Endothelial cell of umbilical vein (primary cell): Measurements from ENCODE around the gene RGPD6. TPM values are rescaled to one million over a fixed set of nuclear protein-coding genes. Genes with fewer than 3 reads are reported as not detected.
"Not testable (repeated sequence)": the region's sequence is repeated elsewhere in the genome, so short reads cannot be mapped to it uniquely, and the experiment has no call there.

Experiments used
- BruUV-seq: library from RNA; stranded (reverse); fragments of 400-500 nt; replicated peaks from 2 replicates; lab custom pipeline; 2021; lab: Mats Ljungman, UMichigan
- CTCF ChIA-PET: fragments of 300-600, 350-600 bp; sonication (Branson Sonifier 250); formaldehyde crosslinking; loops from one replicate; lab custom pipeline; 2021; ENCODE audit warnings: antibody characterized with exemption, inconsistent platforms; lab: Charles Lee
- POLR2A ChIA-PET: fragments of 300-600, 350-600 bp; sonication (Branson Sonifier 250); formaldehyde crosslinking; loops from one replicate; lab custom pipeline; 2021; ENCODE audit warnings: antibody characterized with exemption, inconsistent platforms; lab: Charles Lee
- DNase-seq: peaks from one replicate; pipeline ENCODE4 v3.0.0-alpha.2; 2011; ENCODE audit warnings: low read depth, low spot score
- FAIRE-seq: peaks from 2 replicates; lab custom pipeline; 2011; peaks lifted over from hg19 to GRCh38; lab: Jason Lieb, UNC
- H2AFZ ChIP-seq: 2 replicates; pipeline ENCODE4 v1.6.0; 2012; ENCODE audit warnings: low read depth, low read length, control low read depth, inconsistent platforms
- H3K27ac ChIP-seq: 2 replicates; pipeline ENCODE4 v1.5.1; 2011; ENCODE audit warnings: low read depth, mild to moderate bottlenecking, control low read depth, low read length, moderate library complexity; ENCODE audit not compliant: insufficient read depth
- H3K27me3 ChIP-seq, 2 experiments: 2 replicates each; pipeline versions ENCODE4 v1.6.0 to v1.6.1; 2011; ENCODE audit warnings: low read length in 2 of 2, mixed read lengths in 1 of 2; ENCODE audit not compliant: control insufficient read depth in 2 of 2, insufficient read depth in 2 of 2
- H3K36me3 ChIP-seq, 2 experiments: 2 replicates in 1 of 2; 3 replicates in 1 of 2; pipeline ENCODE4 v1.5.1; 2011; ENCODE audit warnings: low read length in 2 of 2, mild to moderate bottlenecking in 1 of 2, moderate library complexity in 1 of 2; ENCODE audit not compliant: control insufficient read depth in 2 of 2, insufficient read depth in 2 of 2; ENCODE audit errors: extremely low read depth in 1 of 2
- H3K4me1 ChIP-seq: 3 replicates; pipeline ENCODE4 v1.5.1; 2011; ENCODE audit warnings: mild to moderate bottlenecking, low read length; ENCODE audit not compliant: control insufficient read depth, insufficient read depth; ENCODE audit errors: extremely low read depth
- H3K4me2 ChIP-seq: 2 replicates; pipeline ENCODE4 v1.6.1; 2011; ENCODE audit warnings: low read length, control low read depth, mixed read lengths; ENCODE audit not compliant: insufficient read depth
- H3K4me3 ChIP-seq, 3 experiments: fragments of 200-600 bp in 1 of 3; sonication (generic), shearing (Covaris generic) in 1 of 3; replicated peaks in 1 of 3; 2 replicates each; pipeline ENCODE4 v1.5.1; 2011 to 2016; ENCODE audit warnings: control low read depth in 3 of 3, low read length in 3 of 3, mild to moderate bottlenecking in 2 of 3, inconsistent platforms in 1 of 3, low read depth in 1 of 3, moderate library complexity in 1 of 3; ENCODE audit not compliant: insufficient read depth in 1 of 3
- H3K79me2 ChIP-seq: 2 replicates; pipeline ENCODE4 v1.6.0; 2012; ENCODE audit warnings: low read length, inconsistent platforms; ENCODE audit not compliant: control insufficient read depth, insufficient read depth
- H3K9ac ChIP-seq: replicated peaks from 2 replicates; pipeline ENCODE3; 2011; ENCODE audit warnings: low read length, control low read depth; ENCODE audit not compliant: insufficient read depth; ENCODE audit errors: extremely low read depth
- H3K9me1 ChIP-seq: replicated peaks from 3 replicates; pipeline ENCODE4 v1.6.0; 2011; ENCODE audit warnings: mild to moderate bottlenecking, low read length; ENCODE audit not compliant: control insufficient read depth, insufficient read depth; ENCODE audit errors: extremely low read depth
- H3K9me3 ChIP-seq: replicated peaks from 2 replicates; pipeline ENCODE4 v1.5.1; 2012; ENCODE audit warnings: low read length, inconsistent platforms; ENCODE audit not compliant: control insufficient read depth, insufficient read depth
- H4K20me1 ChIP-seq: replicated peaks from 2 replicates; pipeline ENCODE3; 2011; ENCODE audit warnings: mild to moderate bottlenecking, low read length; ENCODE audit not compliant: control insufficient read depth, insufficient read depth; ENCODE audit errors: extremely low read depth
- dilution Hi-C: fragments of 300-500 bp; cut with MboI; formaldehyde crosslinking; loops from one replicate; pipeline ENCODE4 v1.15.0; 2019; ENCODE audit warnings: low sequenced_read_pairs; ENCODE audit not compliant: extremely low pct_ligation_motif_present
- intact Hi-C: fragments of 100-400 bp; cut with micrococcal nuclease; formaldehyde crosslinking; loops from one replicate; pipeline ENCODE4 v1.10.0; 2022
- polyA plus RNA-seq, 4 experiments: library from polyadenylated mRNA; depleted of rRNA in 3 of 4; stranded (reverse) in 3 of 4; unstranded in 1 of 4; fragments of >200 nt; gene quantifications; 2 replicates each; pipeline versions ENCODE4 v1.2.1 to v1.2.3, GENCODE V29; 2011 to 2012; ENCODE audit warnings: missing spikeins in 1 of 4
- total RNA-seq: library from RNA; stranded (reverse); gene quantifications from 2 replicates; pipeline ENCODE4 v1.2.3, GENCODE V29; 2021

The RGPD6 gene
- total and polyA plus RNA-seq, 2 donors (not counting 3 experiments of a cell fraction or from before 2014, with no cell fraction given): 6.0 to 21.0 TPM

DNA sequence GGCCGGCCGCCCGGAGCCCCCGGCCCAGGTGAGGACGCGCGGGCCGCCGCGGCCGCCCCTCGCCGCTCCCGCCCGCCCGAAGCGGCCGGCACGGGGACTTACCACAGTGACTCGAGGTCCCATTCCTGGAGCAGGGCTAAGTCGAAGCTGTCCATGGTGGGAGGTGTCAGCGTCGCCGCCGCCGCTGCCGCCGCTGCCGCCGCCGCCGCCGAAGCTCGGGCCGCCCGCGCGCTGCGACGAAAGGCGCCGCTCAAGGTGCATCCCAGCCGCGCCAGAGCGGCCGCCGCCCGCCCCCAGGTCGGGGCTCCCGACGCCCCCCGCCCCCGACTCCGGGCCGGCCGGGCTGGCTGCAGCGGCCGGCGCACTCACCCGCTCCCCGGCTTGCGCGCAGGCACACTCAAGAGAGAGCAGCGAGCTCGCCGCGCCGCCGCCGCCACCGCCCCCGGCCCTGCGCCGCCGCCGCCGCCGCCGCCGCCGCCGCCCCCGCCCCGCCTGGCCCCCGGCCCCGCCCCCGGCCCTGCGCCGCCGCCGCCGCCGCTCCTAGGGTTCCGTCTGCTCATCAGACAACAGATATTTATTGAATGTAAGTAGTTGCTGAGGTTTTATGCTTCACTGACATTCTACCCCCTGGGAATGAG is 33.7 kb upstream of the RGPD6 start:
- POLR2A ChIA-PET, BruUV-seq, H3K27me3 ChIP-seq, H3K27ac ChIP-seq, H3K9me3 ChIP-seq, H3K4me2 ChIP-seq, DNase-seq, H3K4me3 ChIP-seq, intact Hi-C loops, H3K79me2 ChIP-seq, H3K9ac ChIP-seq, FAIRE-seq, H3K9me1 ChIP-seq, H3K4me1 ChIP-seq, dilution Hi-C loops, H4K20me1 ChIP-seq, CTCF ChIA-PET, H3K36me3 ChIP-seq, H2AFZ ChIP-seq: not testable (repeated sequence)

DNA sequence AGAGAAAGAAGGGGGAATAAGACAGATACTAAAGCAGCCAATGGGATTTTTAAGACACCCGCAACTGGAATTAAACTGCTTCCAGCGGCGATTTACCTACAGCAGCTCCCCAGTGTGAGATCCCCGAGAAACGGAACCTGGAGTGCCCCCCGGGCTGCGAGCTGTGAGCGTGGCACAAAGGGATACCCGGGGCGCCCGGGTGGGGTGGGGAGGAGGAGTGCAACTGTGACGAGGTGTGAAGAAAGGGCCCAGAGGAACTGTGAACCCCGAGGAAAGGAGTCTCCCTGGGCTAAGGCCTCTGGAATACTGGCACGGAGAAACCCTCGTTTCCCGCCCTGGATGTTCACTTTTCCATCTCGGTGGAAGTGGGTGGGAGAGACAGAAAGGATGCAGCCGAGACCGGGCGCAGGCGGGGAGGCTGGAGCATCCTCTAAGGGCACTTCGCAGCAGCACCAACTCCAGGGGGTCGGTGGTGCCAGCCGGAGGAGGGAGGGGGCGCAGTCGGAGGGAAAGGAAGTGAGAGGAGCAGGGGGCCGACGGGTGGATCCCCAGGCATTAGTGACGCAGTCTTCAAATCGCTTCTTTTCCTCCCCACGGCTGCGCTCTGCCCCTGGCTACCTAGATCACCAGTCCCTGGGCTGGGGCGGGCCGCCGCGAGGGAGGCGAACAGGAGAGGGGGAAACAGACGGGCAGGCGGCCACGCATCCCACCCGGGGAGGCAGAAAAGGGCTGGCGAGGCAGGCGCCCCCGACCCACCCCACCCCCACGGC is 33.0 kb upstream of the RGPD6 start:
- H3K9me3 ChIP-seq, CTCF ChIA-PET, DNase-seq, H3K4me2 ChIP-seq, dilution Hi-C loops, H3K4me3 ChIP-seq, H3K27ac ChIP-seq, H4K20me1 ChIP-seq, H3K9ac ChIP-seq, FAIRE-seq, H3K9me1 ChIP-seq, H3K27me3 ChIP-seq, H3K4me1 ChIP-seq, H2AFZ ChIP-seq, BruUV-seq, H3K36me3 ChIP-seq, H3K79me2 ChIP-seq, POLR2A ChIA-PET, intact Hi-C loops: not testable (repeated sequence)

DNA sequence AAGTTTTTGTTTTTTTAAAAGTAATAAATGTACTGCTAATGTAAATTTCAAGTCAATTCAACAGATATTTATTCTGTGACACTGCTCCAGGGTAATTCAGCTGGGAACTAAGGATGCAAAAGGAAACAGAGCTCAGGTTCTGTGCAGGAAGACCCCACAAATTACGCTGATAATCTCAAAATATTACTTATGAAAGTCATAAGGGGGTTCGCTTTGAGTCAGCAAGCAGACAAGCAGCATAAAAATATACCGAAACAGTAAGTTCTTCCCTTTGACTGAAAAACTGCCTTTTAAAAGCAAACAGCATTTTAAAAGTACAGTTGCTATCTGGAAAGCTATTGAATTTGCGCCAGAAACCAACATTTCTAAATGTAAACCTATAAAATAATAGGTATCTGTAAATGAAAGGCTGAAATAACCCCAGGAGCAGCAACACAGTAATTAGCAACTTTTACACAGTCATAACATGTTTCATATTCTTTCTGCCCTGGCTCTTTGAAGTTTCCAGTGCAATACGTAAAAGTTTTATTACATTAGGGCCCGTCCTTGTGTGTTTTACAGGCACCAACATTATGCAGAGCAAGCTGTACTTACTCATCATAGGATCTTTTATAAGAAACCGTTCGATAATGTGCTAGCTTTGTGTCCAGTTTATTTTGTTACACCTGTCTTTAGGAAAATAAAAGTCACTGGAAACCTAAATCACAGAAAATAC is 31.9 kb upstream of the RGPD6 start:
- DNase-seq, H3K4me1 ChIP-seq, H3K4me3 ChIP-seq, H3K9ac ChIP-seq, H3K79me2 ChIP-seq, POLR2A ChIA-PET, H3K9me1 ChIP-seq, CTCF ChIA-PET, FAIRE-seq, BruUV-seq, H2AFZ ChIP-seq, H3K27me3 ChIP-seq, H3K9me3 ChIP-seq, H3K4me2 ChIP-seq, dilution Hi-C loops, intact Hi-C loops, H3K27ac ChIP-seq, H4K20me1 ChIP-seq, H3K36me3 ChIP-seq: not testable (repeated sequence)

DNA sequence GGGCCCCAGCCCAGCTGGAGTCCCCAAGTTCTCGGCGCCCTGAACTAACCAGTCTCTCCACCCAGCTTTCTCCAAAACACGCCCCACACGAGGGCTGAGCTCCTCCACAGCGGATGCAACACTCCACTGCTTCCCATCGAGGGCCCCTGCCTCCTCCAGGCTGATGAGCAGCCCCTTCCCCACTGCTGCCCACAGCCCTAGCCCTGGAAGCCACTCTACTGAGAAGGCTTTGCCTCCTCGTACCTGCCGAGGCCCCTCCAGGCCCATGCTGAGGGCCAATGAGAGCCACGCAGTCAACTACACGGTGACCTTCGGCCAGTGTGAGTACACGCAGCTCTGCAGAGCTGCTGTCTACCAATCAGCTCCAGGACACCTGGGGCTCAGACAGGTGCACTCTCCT is 28.0 kb upstream of the RGPD6 start:
- H3K9me1 ChIP-seq, H3K9ac ChIP-seq, H3K4me3 ChIP-seq, H2AFZ ChIP-seq, H3K4me2 ChIP-seq, H3K4me1 ChIP-seq, H3K27ac ChIP-seq, H4K20me1 ChIP-seq, POLR2A ChIA-PET, H3K27me3 ChIP-seq, H3K36me3 ChIP-seq, BruUV-seq, DNase-seq, CTCF ChIA-PET, intact Hi-C loops, H3K79me2 ChIP-seq, FAIRE-seq, H3K9me3 ChIP-seq, dilution Hi-C loops: not testable (repeated sequence)
